Central memory CD4-positive, alpha-beta T cell (primary cell): Measurements from ENCODE around the gene SPECC1.
"Not testable (repeated sequence)": the region's sequence is repeated elsewhere in the genome, so short reads cannot be mapped to it uniquely, and the experiment has no call there.

ENCODE experiments used
- DNase-seq: peaks from one replicate; pipeline ENCODE4 v3.0.0; 2022

SPECC1 gene

DNA sequence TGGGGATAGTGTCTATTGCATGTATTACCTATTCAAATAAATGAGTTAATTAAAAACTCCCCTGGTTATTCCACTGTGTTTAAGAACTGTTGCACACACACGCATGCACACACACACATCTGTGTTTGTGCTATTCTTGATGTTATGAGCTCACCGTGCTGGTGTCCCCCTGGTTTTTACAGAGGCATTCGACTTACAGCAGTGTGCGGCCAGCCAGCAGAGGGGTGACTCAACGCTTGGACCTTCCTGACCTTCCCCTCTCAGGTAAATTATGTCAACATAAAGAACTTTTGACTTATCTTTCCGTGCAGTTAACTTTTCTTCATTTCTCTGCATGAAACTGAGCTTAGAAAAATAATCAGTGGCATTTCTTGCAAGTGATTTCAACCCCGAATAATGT lies 244.2 kb downstream of the SPECC1 start:
- DNase-seq = no peak

DNA sequence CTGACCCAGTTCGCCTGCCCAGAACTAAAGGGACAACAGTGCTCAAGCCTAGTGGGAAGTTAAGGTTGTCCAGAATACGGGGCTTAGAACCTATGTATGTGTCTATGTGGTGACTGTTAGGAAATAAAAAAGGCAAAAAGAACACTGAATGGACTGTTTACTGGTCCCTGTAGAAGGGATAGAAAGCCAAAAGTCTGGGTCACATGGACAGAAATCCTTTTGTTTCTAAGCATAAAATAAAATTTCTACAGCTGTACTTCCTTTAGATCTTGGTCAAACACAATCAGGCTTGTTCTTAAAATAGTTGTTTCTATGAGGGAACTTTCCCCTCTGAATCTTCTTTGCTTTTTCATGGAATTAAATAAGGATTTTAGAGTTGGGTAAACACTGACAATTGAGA lies 245.4 kb downstream of the SPECC1 start:
- DNase-seq = no peak

DNA sequence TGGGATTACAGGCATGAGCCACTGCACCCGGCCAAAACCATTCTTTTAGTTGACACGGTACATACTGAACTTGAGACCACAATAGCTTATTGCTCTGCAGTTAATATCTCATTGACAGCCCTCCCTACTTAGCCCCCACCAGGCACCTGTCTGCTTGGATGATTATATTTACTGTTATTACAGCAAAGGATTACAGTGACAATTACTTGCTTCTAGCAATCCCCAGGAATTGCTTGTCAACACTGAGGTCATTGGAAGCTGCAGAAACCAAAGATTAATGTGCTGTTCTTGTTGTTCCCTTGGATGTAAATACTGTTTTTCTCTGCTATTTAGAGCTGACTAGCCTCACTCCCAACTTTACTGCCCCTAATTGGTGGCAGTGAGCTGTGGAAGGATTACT lies 247.0 kb downstream of the SPECC1 start:
- no peak for DNase-seq

DNA sequence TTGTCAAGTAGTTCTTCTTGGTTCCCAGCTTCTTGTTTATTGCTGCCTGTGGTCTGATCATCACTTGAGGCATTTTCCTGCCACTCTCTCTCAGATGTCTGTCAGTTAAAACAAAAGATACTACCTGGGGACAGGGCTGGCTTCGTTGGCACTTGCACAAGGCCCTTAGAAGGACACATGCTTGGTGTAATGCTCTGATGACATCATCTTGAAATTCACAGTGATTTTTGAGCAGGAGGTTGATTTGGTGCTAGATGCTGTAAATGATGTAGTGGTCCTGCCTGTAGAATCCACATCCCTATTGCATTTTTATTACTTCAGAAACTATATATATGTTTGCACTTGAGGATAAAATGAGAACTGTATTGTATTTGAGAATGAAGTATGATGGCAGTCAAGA lies 247.8 kb downstream of the SPECC1 start:
- no peak for DNase-seq

DNA sequence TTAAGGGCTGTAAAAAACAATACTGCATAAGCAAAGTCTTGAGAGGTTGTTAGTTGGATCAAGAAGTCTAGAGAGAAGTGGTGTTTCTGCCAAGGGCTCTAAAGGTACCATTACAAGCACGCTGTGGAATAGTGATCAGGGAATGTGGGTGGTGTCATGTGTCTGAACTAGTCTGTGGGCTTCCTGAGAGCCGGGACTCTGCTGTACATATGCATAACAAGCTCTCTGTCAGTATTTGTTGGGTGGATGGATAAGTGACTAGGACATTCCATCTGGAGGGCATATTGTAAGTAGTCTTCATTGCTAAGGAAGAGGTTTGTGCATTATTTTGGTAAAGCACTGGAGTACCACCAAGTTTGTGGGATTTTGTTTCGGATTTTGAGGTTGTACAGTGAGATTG lies 248.6 kb downstream of the SPECC1 start:
- DNase-seq = no peak

DNA sequence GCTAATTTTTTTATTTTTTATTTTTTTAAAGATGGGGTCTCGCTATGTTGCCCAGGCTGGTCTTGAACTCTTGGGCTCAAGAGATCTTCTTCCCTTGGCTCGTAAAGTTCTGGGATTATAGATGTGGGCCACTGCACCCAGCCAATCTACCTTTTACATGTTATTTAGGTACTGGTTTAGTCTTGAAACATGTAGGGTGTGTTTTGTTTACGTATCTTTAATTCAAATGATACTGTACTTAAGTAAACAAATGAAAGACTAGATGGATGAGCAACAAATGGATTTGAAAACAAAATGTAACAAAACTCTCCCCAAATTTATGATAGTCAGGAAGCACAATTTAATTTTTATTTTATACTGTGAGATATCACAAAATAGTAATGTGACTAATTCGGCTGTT lies 250.5 kb downstream of the SPECC1 start:
- DNase-seq = no peak

DNA sequence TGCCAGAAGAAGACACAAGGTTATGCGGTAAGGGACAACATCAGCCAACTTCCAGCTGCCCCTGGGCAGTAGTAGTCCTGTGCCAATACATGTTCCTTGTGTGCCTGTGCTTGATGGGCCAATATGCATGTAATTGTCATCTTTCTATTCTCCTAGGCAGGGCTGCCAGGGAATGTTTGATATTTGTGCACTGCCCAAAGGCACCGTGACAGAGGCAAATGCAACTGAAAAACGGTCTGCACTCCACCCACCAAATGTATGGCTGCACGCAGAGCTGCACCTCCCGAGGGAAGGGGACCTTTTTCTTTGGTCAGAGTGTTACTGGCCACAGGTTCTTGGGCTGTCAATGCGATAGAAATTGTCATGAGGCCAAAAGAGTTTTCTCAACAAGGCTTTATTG lies 251.1 kb downstream of the SPECC1 start:
- DNase-seq = no peak

DNA sequence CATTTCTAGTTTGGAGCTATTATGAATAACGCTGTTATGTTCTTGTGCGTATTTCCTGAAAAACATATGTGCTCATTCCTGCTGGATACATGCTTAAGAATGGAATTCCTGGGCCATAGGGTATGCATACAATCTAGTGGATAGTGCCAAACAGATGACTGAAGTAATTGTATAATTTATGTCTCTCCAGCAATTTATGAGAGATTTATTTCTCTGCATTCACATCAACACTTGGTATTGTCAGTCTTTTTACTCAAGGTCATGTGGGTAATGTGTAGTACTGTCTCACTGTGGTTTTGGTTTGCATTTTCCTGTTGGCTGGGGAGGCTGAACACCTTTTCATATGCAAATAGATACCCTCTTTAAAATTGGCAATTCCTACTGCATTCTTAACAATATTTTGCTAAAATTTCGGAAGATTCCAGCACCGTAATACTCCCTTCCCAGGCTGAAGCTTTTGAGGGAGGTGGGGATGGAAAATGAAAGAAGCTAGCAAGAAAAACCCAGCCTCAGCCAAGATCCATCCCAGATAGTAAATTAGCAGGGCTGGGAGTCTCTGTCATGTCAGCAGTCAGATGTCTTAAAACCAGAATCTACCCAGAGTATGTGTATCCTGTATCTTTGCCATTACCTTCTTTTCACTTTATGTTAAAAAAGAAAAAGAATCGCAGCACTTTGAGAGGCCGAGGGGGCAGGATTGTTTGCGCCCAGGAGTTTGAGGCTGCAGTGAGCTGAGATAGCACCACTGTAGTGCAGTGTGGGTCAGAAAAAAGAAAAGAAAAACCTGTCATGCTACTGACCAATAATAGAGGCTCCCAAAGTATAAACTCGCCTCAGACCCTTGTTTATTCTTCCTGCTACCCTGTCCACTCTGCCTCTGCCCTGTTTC lies 253.3 kb downstream of the SPECC1 start:
- DNase-seq = no peak

DNA sequence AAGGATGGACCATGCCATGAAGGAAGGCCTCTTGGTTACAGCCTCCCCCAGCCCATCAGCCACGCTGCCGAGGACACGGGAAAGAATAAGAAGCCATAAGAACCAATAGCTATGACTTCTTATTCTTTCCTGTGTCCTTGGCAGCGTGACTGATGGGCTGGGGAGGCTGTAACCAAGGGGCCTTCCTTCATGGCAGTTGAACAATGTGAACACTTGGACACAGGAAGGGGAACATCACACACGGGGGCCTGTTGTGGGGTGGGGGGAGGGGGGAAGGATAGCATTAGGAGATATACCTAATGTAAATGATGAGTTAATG lies 253.9 kb downstream of the SPECC1 start:
- DNase-seq = not testable (repeated sequence)

DNA sequence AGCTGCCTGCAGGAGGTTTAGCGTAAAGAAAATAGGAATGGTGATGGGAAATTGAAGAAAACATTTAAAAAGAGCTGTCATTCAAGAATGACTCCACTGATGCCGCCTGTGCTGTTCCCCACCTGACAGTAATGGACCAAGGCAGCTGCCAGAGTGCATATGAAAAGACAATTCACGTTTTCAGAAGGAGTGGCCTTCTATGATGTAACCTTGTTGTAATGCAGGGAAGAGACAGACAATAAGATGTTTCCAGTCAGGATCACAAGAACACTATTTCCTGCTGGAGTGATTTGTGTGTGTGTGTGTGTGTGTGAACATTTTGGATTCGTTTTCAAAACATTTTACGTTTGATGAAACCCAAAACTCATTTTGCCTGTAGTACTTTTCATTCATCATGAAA lies 254.4 kb downstream of the SPECC1 start:
- no peak for DNase-seq

DNA sequence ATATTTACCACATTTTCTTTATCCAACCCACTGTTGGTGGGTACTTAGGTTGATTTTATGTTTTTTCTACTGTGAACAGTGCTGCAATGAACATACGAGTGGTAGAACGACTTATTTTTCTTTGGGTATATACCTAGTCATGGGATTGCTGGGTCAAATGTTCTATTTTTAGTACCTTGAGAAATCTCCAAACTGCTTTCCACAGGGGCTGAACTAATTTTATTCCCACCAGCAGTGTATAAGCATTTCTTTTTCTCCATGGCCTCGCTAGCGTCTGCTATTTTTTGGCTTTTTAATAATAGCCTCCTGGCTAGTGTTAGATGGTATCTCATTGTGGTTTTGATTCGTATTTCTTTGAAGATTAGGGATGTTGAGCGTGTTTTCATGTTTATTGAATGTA lies 255.8 kb downstream of the SPECC1 start:
- DNase-seq = no peak

DNA sequence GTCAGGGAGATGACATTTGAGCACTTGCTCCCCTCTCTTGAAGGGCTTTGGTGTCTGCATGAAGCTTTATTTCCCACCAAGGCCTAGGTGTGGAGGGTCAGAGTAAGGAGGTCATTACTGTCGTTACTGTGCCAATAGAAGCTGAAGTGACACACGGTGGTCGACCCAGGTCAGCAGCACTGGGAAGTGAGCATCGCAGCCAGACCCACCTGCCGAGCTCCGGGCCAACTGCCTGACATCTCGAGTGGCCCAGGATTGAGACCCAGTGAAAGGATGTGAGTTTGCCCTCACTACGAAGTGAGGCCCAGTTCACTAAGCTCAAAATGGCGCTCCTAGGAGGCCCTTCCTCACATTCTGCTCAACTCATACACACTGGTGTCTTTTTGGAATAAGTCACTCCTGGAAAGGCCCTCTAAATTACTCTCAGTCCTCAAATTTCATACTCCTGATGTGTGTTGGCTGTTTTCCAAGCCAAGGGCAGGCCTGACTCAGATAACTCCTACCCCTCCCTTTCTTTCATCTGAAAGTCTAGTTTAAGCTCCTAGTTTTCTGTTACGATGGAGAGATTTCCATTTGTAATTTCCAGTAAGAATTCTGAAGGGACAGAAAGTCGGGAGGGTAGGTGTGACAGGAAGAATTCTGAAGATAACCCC lies 257.8 kb downstream of the SPECC1 start:
- DNase-seq = no peak

DNA sequence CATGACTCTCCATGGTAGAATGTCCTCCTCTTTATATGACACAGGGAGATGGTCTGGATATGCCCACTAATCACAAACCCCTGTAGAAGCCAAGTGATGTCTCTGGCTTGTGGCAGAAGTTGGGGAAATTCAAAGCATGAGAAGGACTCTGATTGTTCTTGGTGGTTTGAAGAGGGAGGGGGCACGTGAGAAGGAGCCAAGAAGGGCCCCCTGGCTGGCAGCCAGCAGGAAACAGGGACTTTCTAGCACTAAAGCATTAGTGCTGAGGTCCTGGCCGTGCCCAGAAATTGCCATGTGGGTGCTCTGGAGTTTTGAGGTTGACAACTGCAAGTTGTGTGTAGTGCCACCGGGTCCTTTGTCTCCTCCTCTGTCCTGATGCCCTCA lies 258.3 kb downstream of the SPECC1 start:
- DNase-seq = peak; percentile 55

DNA sequence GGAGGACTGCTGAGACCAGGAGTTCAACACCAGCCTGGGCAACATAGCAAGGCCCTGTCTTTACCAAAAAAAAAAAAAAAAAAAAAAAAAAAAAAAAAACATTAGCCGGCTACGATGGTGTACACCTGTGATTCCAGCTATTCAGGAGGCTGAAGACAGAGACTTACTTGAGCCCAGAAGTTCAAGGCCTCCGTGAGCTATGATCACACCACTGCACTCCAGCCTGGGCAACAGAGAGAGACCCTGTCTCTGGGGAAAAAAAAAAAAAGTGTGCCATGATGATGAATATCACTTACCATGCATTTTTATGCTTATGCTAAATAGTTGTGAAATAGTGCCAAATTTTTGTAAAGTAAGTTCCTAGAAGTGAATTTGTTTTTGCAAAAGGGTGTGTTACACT lies 261.2 kb downstream of the SPECC1 start:
- no peak for DNase-seq

DNA sequence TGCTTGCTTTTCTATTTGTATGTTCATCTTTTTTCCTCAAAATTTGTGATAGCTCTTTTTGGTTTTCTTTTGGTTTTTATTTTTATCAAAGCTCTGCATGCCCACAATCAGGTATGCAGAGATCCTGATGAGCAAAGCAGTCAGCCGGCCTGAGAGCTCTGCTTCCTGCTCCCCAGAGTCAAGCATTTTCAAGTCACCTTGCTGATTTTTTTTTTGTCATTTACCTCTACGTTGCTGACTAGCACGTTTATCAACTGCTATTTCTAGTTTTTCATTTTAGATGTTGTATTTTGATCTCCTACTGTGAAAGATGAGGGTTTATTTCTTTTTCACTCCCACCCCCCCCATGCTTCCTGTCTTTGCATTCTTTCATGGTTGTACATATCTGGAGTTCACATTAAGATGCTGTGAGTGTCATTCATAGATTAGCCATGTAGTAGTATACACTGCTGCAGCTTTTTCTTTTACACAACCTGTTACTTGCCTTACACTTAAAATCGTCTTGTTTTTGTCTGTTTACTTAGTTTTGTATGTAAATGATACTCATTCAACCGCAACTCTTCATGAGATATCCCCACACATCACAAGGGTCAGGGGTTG lies 262.0 kb downstream of the SPECC1 start:
- DNase-seq = no peak

DNA sequence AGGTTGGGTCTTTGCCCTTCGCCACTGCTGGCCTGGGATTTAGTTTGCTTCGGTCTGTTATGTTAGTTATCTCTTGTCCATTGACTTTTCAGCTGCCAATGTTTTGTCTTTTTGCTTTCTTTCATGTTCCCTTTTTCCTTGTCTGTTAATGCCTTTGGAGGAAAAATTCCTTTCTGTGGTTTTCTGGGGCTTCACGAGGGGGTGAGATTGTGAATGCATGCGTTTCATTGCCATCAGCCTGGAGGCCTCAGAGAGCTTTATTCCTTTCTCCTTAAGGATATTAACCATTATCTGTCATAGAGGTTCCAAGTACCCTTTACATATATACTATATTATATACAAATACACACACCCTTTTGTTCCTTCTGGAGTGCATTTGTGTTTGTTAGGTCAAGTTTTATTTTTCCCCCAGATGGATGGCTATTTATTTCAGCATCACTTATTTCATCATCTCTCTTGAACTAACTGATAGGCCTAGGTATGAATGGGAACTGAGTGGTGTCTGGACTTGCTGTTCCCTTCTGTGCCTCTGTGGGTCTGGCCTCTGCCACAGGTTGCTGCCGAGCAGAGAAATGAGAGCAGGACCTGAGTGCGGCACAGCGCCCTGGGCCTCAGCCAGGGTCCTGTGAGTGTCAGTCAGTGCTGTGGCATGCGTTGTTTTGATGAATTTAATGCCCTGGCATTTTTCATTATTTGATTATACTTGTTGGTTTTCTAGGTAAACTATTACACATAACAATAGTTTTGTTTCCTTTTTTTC lies 264.8 kb downstream of the SPECC1 start:
- DNase-seq = no peak

DNA sequence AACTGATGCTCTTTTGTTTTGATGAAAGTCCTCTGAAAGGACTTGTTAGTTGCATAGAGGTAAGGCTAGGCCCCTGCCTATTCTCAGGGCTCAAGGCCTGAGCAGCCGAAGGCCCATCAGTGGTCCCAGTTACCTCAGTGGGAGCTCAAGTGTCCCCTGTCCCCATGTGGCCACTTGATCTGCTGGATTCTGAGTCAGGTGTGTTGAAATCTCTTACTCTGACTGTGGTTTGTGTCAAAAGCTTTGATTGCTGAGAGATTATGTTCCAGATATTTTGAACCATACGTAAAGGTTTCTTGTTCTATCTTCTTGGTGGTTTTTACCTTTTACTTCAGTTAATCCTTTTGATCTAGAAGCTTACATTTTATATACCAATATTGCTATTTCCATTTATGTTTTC lies 266.5 kb downstream of the SPECC1 start:
- no peak for DNase-seq

DNA sequence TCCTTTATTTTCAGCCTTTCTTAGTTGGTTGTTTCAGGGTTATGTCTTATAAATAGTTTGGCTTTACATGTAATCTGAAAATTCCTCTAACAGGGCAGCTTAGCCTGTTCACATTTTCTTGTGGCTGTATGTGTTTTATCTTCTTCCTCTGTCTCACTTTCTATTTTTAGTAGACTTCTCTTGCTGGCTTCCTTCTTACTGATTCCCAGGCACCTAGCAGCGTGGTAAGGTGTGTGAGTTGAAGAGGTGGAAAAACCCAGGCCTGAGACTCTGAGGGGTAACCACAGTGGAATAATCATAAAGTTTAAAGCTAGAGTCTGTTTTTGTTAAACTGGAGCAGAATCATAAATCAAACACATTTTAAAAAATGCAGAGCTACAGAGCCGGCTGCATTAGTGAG lies 267.3 kb downstream of the SPECC1 start:
- no peak for DNase-seq

DNA sequence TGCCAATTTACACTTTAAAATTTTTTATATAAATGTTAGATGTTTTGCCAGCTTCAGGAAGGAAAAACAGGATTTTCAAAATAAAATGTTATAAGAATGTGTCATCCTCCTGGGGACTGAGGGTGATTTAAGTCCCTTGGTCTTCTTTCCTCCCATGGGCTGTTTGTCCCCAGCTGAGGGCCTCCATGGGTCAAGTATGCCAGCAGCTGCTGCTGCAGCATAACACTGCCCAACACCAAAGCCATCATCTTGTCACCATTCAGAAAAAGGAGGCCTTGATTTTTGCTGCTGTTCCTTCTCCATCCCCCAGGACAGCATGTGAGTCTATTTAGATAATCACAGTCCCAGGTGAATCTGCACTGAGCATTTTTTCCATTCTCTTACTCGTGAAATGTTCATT lies 269.6 kb downstream of the SPECC1 start:
- no peak for DNase-seq

DNA sequence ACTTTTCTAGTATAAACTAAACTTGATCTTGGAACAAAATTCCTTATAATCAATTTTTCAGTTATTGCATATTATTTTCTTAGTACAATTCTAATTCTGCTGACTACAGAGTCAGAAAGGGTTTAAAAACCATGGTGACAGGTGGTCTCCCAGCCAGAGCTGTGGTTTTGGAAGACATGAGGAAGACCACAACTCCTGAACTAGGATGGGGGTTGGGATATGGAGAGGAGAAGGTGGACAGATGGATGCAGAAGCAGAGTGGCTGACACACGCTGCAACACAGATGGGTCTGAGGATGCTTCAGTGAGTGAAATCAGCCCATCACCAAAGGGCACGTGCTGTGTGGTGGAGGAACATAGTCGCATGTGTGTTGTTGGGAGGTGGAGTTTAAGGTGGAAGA lies 270.5 kb downstream of the SPECC1 start:
- DNase-seq = no peak

DNA sequence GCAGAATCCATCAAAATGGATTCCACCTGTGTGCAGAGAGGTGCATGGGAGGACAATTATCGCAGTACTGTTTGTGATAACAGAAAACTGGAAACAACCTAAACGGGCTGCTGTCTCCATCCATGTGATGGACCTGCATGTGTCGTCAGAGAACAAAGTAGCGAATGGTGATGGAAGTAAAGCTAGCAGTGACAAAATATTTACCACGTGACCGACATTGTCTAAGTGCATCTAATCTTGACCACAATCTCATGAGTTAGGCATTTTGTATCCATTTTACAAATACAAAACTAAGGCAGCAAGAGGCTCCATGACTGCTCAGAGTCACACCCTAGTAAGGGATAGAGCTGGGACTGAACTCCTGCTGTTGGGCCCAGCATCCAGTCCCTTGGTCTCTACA lies 270.9 kb downstream of the SPECC1 start:
- DNase-seq = no peak

DNA sequence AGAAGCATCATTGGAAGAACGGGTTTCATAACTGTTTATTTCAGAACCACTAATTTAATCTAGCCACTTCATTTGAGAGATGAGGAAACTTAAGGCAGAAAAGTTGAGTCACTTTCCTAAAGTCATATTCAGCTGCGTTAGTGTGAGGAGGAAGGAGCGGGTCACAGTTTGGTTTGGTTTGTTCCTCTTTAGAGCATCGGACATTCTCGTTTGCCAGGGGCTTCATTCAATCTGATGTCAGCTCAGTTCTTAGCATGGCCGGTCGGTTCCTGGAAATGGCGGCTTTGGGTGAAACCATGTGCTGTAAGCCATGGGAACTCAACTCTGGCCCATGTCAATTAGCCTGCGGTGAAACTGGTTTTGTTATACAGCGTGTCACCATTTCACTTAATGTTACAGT lies 271.7 kb downstream of the SPECC1 start:
- no peak for DNase-seq

DNA sequence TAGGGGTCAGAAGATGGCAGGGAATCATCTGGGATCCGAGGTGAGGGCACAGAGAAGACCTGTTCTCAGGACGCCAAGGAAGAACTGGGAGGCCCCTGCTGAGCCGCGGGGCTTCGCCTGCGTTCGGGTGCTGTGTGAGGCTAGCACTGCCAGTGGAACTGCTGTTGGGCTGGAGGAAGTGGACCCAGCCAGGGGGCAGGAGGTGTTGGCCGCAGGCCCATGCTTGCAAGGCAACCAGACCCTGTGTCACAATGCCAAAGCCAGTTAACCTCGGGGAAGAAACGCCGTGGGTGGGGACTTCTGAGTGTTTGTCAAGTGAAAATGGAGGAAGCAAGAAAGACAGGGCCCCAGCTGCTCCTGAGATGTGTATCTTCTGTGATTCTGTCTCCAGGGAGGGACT lies 272.7 kb downstream of the SPECC1 start:
- DNase-seq = no peak
